Suprapubic skin (tissue), 4 donors: ENCODE results near the gene EGR4. TPM values are rescaled to one million over a fixed set of nuclear protein-coding genes. Genes with fewer than 3 reads are reported as not detected.

Experiments used
- DNase-seq, 2 donors: peaks; one replicate each; pipeline ENCODE4 v3.0.0-alpha.2; 2019; ENCODE audit warnings: low spot score in 2 of 2
- H3K27ac ChIP-seq: fragments of 200-600 bp; sonication (generic); one replicate; pipeline ENCODE4 v1.5.1; 2019
- H3K27me3 ChIP-seq: fragments of 200-600 bp; sonication (generic); one replicate; pipeline ENCODE4 v1.5.1; 2019
- H3K36me3 ChIP-seq: fragments of 200-600 bp; sonication (generic); one replicate; pipeline ENCODE4 v1.5.1; 2019
- H3K4me1 ChIP-seq: fragments of 200-600 bp; sonication (generic); one replicate; pipeline ENCODE4 v1.5.1; 2019
- H3K4me3 ChIP-seq: fragments of 200-600 bp; sonication (generic); one replicate; pipeline ENCODE4 v1.5.1; 2019; ENCODE audit warnings: mild to moderate bottlenecking
- H3K9me3 ChIP-seq: fragments of 200-600 bp; sonication (generic); one replicate; pipeline ENCODE4 v1.5.1; 2019
- EP300 ChIP-seq: sonication (generic); formaldehyde crosslinking; IDR thresholded peaks from one replicate; pipeline ENCODE4 v1.6.1; 2017; ENCODE audit warnings: antibody characterized with exemption
- POLR2A ChIP-seq, 2 donors: fragments of 450-650 bp; IDR thresholded peaks; one replicate each; pipeline ENCODE4 v1.6.1; 2017; ENCODE audit warnings: antibody characterized with exemption in 2 of 2, mild to moderate bottlenecking in 2 of 2, moderate library complexity in 2 of 2
- POLR2AphosphoS5 ChIP-seq, 3 donors: sonication (generic); formaldehyde crosslinking; IDR thresholded peaks; one replicate each; pipeline ENCODE4 v1.6.1; 2017; ENCODE audit warnings: antibody characterized with exemption in 3 of 3
- WGBS: methylation state at CpG from one replicate; pipeline ENCODE4 v1.1.5; 2018; 5-methylcytosine and 5-hydroxymethylcytosine counted together
- total RNA-seq, 4 donors: library from RNA; depleted of rRNA; stranded (reverse); fragments of >200 nt; gene quantifications; one replicate each; pipeline ENCODE4 v1.1.0, GENCODE V29; 2016
- TF ChIP-seq, protein P1 (sequence below), 2 donors: fragments of 200-600 bp in 1 of 2; fragments of 450-650 bp in 1 of 2; sonication (generic) in 1 of 2; IDR thresholded peaks; one replicate each; pipeline ENCODE4 v1.5.1; 2016 to 2019; ENCODE audit warnings: antibody characterized with exemption in 2 of 2, mild to moderate bottlenecking in 1 of 2, moderate library complexity in 1 of 2

Gene EGR4
- total RNA-seq, 4 donors from 2014 or later: not detected

DNA sequence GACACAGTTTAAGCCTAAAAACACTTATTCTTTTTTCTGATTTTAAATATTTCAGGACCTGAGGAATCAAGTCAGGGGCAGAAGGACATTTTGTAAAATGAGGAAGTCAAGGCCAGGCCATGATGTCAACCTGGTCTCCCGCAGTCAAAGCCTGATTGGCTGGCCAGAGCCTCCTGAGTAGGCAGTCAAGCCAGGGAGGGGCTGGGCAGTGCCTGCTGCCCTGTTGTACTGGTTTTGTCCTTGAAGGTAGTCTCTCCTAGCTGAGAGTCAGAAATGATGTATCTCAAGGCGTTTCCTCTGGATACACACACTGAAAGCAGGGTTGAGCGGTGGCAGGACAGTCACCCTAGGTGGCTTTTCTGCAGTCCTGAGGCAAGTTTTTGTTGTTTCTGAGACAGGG is 39.4 kb downstream of the EGR4 start:
- Histone ChIP-seq H3K9me3 (no peaks in the 10 kb centered on the region), H3K27me3 (no peaks in the 10 kb centered on the region), H3K4me1 (no peaks in the 10 kb centered on the region), H3K36me3 (peaks cover 58% of the 10 kb centered on the region), H3K27ac (no peak overlapping the region), H3K4me3 (no peak overlapping the region)
- TF ChIP-seq EP300: no peak
- no peak for TF ChIP-seq POLR2A (IDR thresholded peaks at IDR 0.05)
- TF ChIP-seq, protein P1, sequence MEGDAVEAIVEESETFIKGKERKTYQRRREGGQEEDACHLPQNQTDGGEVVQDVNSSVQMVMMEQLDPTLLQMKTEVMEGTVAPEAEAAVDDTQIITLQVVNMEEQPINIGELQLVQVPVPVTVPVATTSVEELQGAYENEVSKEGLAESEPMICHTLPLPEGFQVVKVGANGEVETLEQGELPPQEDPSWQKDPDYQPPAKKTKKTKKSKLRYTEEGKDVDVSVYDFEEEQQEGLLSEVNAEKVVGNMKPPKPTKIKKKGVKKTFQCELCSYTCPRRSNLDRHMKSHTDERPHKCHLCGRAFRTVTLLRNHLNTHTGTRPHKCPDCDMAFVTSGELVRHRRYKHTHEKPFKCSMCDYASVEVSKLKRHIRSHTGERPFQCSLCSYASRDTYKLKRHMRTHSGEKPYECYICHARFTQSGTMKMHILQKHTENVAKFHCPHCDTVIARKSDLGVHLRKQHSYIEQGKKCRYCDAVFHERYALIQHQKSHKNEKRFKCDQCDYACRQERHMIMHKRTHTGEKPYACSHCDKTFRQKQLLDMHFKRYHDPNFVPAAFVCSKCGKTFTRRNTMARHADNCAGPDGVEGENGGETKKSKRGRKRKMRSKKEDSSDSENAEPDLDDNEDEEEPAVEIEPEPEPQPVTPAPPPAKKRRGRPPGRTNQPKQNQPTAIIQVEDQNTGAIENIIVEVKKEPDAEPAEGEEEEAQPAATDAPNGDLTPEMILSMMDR (IDR thresholded peaks at IDR 0.05): no peak
- TF ChIP-seq POLR2AphosphoS5 (IDR thresholded peaks at IDR 0.05): no peak
- no peak for DNase-seq
- 86% methylated on average over 3 of the region's 3 CpGs for WGBS

DNA sequence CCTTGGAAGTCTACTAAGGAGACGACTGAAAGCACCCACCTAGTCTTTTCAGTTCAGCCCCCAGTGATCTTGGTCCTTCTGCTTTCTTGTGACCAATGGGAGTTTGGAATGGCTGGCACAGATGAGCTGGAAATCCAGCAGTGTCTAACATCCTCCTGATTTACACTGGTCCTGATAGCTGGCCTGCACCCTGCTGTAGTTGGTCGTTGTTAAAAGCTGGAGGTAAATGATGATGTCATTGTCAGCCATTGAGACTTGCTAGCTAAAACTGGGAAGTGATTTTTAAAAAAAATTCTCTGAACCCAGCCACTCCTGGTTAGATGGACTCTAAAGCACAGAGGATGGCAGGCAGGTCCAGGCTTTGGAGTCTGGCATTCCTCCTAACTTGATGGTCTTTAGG is 39.9 kb downstream of the EGR4 start:
- Histone ChIP-seq H3K27ac (no peak overlapping the region), H3K36me3 (peaks cover 61% of the 10 kb centered on the region)
- TF ChIP-seq EP300 (no peak), POLR2A (IDR thresholded peaks at IDR 0.05) (no peak)
- TF ChIP-seq, protein P1 (IDR thresholded peaks at IDR 0.05): no peak

DNA sequence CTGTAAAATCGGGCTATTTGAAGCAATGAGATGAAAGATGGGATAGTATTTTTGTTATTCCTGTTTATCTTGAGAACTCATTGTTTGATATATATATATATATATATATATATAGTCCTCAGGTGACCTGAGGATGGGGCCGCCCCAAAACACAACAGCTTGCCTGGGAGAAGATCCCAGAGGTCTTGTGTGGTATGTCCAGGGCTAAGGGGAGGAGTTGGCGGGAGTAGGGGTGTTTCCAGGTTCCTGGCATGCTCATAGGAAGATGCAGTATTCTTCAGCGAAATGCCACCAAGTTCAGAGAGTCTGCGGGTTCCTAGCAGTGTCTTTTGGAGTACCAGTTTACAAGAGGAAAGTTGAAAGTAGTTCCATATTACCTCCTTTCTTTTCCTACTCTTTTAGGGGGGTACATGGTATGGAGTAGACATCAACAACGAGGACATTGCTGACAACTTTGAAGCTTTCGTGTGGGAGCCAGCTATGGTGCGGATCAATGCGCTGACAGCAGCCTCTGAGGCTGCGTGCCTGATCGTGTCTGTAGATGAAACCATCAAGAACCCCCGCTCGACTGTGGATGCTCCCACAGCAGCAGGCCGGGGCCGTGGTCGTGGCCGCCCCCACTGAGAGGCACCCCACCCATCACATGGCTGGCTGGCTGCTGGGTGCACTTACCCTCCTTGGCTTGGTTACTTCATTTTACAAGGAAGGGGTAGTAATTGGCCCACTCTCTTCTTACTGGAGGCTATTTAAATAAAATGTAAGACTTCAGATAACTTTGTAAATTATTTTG is 40.9 kb downstream of the EGR4 start:
- H3K4me1 ChIP-seq: no peaks in the 10 kb centered on the region
- H3K27ac ChIP-seq: no peak overlapping the region
- no peak for DNase-seq
- no peaks in the 10 kb centered on the region for H3K9me3 ChIP-seq
- TF ChIP-seq, protein P1 (IDR thresholded peaks at IDR 0.05): no peak
- TF ChIP-seq POLR2A (IDR thresholded peaks at IDR 0.05): no peak
- TF ChIP-seq EP300: no peak
- TF ChIP-seq POLR2AphosphoS5 (IDR thresholded peaks at IDR 0.05): no peak
- 68% methylated on average over 17 of the region's 17 CpGs for WGBS
- peaks cover 71% of the 10 kb centered on the region for H3K36me3 ChIP-seq
- H3K4me3 ChIP-seq: no peak overlapping the region
- H3K27me3 ChIP-seq: no peaks in the 10 kb centered on the region

More for the DNA sequence above, 39.9 kb downstream of the EGR4 start:
- no peak for DNase-seq
- 52% methylated on average over 2 of the region's 2 CpGs for WGBS
- Histone ChIP-seq H3K4me1 (no peaks in the 10 kb centered on the region), H3K9me3 (no peaks in the 10 kb centered on the region), H3K27me3 (no peaks in the 10 kb centered on the region), H3K4me3 (no peak overlapping the region)

DNA sequence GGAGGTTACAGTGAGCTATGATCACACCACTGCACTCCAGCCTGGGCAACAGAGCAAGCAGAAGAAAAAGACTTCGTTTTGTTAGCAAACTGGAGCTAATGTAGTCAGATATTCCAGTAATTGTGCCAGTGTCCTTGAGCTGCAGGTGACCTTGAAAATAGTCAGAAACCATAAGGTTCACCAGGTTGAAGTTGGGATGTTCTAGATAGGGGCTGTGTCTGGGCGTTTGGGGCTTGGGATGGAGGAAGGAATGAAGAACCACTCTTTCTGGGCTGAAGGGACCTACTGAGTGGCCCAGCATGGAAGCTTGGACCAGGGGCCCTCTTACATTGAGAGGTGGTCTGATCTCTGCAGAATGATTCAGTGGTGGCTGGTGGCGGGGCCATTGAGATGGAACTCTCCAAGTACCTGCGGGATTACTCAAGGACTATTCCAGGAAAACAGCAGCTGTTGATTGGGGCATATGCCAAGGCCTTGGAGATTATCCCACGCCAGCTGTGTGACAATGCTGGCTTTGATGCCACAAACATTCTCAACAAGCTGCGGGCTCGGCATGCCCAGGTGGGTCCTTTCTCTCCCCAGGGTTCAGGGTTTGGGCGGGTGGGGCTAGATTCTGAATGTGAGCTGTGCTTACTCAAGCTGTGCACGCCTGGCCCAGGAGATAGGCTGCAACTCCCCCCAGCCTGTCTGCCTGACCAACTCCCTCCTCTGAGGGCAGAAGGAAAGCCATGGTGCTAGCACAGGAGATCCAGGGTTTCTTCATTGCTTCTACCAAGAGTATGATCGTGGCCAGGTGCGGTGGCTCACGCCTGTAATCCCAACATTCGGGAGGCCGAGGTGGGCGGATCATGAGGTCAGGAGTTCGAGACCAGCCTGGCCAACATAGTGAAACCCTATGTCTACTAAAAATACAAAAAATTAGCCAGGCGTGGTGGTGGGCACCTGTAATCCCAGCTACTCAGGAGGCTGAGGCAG is 42.2 kb downstream of the EGR4 start:
- no peak for TF ChIP-seq EP300
- TF ChIP-seq, protein P1 (IDR thresholded peaks at IDR 0.05): no peak
- no peak for TF ChIP-seq POLR2A (IDR thresholded peaks at IDR 0.05)
- TF ChIP-seq POLR2AphosphoS5 (IDR thresholded peaks at IDR 0.05): no peak
- Histone ChIP-seq H3K4me1 (no peaks in the 10 kb centered on the region), H3K9me3 (no peaks in the 10 kb centered on the region), H3K27me3 (no peaks in the 10 kb centered on the region), H3K36me3 (peaks cover 84% of the 10 kb centered on the region), H3K4me3 (no peak overlapping the region), H3K27ac (no peak overlapping the region)
- WGBS: 86% methylated on average over 15 of the region's 17 CpGs
- DNase-seq: no peak

DNA sequence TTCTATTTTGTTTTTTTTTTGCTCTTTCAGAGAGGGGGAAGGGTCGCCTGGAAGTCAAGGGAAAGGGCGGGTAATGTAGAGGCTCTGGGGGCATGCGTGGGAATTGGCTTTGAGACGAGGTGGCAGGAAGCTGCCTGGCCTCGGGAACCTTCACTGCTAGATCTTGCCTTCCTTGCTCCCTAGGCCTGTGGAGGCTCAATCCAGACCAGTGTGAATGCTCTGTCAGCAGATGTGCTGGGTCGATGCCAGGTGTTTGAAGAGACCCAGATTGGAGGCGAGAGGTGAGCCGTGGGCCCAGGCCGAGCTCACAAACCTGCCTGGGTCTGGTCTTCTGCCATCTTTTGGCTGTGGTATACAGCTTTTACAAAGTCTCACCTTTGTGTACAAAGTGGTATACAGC is 43.7 kb downstream of the EGR4 start:
- TF ChIP-seq EP300 (no peak), POLR2AphosphoS5 (IDR thresholded peaks at IDR 0.05) (no peak), POLR2A (IDR thresholded peaks at IDR 0.05) (no peak)
- TF ChIP-seq, protein P1 (IDR thresholded peaks at IDR 0.05): no peak
- no peaks in the 10 kb centered on the region for H3K9me3 ChIP-seq
- H3K27me3 ChIP-seq: no peaks in the 10 kb centered on the region
- DNase-seq: no peak
- 81% methylated on average over 9 of the region's 9 CpGs for WGBS
- peaks cover 99% of the 10 kb centered on the region for H3K36me3 ChIP-seq
- no peak overlapping the region for H3K27ac ChIP-seq
- H3K4me1 ChIP-seq: peaks cover under 1% of the 10 kb centered on the region
- no peak overlapping the region for H3K4me3 ChIP-seq
